HL-60 (cell line): ENCODE results near the gene MT2A.

Experiments used
- POLR2AphosphoS5 ChIP-seq: IDR thresholded peaks from 2 replicates; pipeline ENCODE4 v1.6.1; 2012; ENCODE audit warnings: low read depth
- TF ChIP-seq, protein P1 (sequence below): IDR thresholded peaks from one replicate; pipeline ENCODE4 v1.5.1; 2011; ENCODE audit warnings: low read length, control low read depth, inconsistent platforms; ENCODE audit not compliant: insufficient read depth
- TF ChIP-seq, protein P2 (sequence below): IDR thresholded peaks from 2 replicates; pipeline ENCODE4 v1.6.1; 2012; ENCODE audit warnings: low read depth; ENCODE audit not compliant: insufficient replicate concordance

DNA sequence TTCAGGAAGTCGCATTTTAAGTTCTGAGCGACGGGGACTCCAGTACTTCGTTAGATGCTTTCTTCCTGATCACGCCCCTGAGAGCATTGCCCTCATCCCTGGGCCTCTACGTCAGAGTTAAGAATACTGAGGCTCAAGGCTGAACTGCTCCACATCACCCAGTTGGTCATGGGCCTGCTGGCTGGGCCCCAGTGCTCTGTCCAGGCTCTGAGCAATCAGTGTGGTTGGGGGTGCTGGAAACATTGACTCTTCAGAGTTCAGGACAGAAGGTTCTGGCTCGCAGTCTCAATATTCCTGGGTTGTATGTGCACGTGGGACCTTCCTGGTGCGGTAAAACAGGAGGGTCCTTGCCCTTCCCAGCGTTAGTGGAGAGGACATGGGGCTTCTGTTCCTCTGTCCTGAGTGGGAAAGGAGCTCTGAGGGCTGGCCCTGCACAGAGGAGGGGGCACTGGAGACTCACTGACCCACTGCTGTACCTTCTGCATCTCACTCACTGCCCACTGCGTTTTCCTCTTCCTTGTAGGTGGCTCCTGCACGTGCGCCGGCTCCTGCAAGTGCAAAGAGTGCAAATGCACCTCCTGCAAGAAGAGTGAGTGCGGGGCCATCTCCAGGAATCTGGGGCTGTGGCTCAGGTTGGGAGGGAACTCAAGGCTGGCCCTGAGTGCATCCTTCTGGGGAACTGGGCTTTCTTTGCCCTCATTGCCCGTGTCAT, 17.7 kb downstream of the MT2A start:
- TF ChIP-seq, protein P1, sequence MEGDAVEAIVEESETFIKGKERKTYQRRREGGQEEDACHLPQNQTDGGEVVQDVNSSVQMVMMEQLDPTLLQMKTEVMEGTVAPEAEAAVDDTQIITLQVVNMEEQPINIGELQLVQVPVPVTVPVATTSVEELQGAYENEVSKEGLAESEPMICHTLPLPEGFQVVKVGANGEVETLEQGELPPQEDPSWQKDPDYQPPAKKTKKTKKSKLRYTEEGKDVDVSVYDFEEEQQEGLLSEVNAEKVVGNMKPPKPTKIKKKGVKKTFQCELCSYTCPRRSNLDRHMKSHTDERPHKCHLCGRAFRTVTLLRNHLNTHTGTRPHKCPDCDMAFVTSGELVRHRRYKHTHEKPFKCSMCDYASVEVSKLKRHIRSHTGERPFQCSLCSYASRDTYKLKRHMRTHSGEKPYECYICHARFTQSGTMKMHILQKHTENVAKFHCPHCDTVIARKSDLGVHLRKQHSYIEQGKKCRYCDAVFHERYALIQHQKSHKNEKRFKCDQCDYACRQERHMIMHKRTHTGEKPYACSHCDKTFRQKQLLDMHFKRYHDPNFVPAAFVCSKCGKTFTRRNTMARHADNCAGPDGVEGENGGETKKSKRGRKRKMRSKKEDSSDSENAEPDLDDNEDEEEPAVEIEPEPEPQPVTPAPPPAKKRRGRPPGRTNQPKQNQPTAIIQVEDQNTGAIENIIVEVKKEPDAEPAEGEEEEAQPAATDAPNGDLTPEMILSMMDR = no peak
- no peak for TF ChIP-seq POLR2AphosphoS5
- TF ChIP-seq, protein P2, sequence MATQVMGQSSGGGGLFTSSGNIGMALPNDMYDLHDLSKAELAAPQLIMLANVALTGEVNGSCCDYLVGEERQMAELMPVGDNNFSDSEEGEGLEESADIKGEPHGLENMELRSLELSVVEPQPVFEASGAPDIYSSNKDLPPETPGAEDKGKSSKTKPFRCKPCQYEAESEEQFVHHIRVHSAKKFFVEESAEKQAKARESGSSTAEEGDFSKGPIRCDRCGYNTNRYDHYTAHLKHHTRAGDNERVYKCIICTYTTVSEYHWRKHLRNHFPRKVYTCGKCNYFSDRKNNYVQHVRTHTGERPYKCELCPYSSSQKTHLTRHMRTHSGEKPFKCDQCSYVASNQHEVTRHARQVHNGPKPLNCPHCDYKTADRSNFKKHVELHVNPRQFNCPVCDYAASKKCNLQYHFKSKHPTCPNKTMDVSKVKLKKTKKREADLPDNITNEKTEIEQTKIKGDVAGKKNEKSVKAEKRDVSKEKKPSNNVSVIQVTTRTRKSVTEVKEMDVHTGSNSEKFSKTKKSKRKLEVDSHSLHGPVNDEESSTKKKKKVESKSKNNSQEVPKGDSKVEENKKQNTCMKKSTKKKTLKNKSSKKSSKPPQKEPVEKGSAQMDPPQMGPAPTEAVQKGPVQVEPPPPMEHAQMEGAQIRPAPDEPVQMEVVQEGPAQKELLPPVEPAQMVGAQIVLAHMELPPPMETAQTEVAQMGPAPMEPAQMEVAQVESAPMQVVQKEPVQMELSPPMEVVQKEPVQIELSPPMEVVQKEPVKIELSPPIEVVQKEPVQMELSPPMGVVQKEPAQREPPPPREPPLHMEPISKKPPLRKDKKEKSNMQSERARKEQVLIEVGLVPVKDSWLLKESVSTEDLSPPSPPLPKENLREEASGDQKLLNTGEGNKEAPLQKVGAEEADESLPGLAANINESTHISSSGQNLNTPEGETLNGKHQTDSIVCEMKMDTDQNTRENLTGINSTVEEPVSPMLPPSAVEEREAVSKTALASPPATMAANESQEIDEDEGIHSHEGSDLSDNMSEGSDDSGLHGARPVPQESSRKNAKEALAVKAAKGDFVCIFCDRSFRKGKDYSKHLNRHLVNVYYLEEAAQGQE = no peak
